ENCODE data around the gene ACTMAP. TPM values are rescaled to one million over a fixed set of nuclear protein-coding genes. Genes with fewer than 3 reads are reported as not detected.

ACTMAP gene, protein sequence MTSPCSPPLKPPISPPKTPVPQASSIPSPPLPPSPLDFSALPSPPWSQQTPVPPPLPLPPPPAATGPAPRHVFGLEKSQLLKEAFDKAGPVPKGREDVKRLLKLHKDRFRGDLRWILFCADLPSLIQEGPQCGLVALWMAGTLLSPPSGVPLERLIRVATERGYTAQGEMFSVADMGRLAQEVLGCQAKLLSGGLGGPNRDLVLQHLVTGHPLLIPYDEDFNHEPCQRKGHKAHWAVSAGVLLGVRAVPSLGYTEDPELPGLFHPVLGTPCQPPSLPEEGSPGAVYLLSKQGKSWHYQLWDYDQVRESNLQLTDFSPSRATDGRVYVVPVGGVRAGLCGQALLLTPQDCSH
- 0.34 and 0.43 TPM in 2 replicates for total RNA-seq

DNA sequence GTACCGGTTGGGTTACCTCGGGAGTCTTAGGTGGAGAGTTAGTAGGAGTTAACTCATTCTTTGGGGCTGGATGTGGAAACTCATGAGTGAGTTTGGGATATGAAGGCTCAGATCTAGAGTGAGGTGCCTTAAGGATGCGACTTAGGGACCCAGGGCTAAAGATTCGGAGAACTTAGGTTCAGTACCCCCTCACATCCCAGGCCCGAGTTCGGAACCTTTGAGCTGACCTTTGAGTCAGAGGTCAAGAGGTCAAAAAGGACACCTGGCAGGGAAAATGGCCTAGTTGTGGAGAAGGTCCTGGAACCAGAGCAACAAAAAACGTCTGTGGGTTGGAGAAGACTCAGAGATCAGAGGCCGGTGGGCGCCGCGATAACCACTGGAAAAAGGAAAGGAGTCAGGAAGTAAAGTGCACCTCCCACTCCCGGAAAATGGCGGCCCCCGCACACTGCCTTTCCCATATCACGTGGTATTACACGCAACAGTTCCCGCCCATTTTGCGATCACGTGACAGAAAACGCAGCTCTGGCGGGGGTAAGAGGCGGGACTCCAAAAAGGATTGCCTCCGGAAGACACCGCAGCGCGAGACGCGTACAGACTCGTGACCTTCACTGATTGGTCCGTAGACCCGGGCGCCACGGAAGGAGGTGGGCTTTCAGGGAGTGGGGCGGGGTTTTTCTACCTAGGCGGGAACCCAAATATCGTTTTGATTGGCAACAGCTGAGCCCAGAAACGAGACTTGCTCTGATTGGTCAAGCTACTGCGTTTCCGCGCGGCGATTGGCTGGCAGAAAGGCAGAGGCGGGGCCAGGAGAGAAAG lies at the start of gene ACTMAP:
ACTMAP (minus strand) TSS at position 420 of the 816 bp plus-strand sequence. CDS start 674 bp downstream, outside the sequence.

DNA sequence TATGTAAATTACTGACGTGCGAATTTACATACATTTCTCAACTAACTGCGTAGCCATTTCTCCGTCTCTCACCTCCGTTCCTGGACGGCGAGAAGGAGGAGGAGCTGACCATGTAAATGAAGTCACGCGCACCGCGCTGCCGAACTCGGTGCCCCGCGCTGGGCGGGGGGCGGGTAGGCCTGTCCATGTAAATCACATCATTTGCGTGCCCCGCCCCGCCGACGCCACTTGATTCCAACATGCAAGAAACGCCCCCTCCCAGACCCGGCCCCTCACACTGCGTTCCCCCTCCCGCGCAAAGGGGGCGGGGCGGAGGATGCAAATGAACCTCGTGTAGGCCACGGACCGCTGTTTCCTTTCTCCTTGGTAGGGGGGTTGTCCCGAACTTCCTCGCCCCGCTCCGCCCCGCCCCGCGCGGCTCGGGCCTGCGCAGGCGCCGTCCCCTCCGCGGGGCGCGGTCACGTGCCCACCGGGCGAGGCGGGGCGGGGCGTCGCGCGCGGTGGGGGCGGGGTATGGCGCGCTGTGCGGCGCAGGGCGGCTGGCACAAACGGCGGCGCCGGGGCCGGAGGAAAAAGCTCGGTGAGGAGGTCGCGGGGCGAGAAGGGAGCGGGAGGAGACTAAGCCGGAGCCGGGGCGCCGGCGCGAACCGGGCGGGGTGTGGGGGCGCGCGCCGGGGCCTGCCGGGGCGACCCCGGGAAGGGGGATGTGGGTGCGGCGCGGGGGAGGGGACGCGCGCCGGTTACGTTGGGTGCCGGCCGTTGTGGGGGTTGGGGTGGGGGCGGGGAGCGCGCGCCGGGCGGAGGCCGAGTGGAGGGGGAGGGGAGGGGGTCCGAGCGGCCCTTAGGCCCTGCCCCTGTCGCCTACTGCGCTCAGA lies 48.6 kb upstream of the ACTMAP start, which contains the start of gene EGLN2:
EGLN2 (plus strand) TSS at position 509 of the 875 bp plus-strand sequence. CDS start 1,382 bp downstream, outside the sequence.

DNA sequence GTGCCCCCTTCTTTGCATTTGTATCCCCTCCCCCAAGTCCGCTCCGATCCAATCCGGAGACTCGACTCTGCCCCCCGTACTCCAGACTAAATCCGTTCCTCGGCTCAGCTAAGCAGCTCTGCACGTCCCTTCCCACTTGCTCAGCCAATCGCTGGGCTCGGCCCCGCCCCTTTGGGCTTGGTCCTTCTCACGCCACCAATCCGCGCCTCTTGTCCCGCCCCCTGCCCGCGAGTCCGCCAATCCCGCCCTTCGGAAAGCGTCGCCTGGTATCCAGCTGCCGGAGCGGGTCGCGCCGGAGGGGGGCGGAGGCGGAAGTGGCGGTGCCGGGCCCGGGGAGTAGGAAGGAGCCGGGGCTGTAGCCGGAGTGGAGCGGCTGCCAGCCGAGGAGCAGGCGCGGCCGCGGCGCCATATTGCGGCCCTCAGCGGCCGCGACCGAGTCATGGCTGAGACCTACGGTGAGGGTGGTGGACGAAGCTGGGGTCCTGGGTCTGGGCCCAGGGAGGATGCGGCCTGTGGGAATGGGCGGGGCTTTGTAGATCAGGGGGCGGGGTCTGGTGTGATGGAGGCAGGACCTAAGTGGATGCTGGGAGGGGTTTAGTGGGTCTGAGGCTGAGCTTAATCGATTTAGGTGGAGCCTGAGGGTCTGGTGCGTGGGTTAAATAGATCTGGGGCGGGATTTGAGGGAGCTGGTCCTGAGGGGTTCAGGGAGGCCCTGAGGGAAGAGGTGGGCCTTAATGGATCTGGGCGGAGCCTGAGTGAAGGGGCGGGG lies 27.8 kb upstream of the ACTMAP start, which contains the start of gene RAB4B:
RAB4B (plus strand) TSS at position 311 of the 769 bp plus-strand sequence; CDS start at position 440, 129 bp downstream.

DNA sequence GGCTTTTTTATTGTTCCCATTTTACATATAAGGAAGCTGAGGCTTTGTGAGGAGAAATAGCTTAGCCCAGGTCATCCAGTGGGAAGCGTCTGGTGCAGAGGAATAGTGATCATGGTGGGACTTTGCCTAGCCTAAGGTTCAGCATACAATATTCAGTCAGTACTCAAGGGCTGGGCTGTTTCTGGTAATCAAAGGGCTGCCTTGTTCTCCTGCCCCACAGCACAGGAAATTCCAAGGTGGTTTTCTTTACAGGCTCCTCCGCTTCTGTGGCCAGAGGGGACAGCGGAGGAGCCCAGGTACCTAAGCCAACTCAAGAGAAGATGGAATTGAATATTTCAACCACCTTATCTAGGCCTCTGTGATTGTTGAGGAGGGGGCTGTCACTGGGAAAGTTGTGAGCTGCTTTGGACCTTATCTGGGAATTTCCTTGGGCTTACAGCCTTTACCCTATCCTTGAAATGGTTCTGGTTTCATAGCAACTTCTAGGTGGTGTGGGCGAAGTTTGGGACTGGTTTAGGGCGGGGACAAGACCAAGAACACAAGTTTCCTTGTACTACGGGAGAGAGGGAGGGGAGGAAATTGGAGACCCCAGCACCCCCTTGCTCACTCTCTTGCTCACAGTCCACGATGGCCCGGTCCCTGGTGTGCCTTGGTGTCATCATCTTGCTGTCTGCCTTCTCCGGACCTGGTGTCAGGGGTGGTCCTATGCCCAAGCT lies 24.8 kb upstream of the ACTMAP start, which contains the start of gene MIA:
MIA (plus strand) TSS at position 606 of the 716 bp plus-strand sequence; CDS start at position 628, 22 bp downstream.

DNA sequence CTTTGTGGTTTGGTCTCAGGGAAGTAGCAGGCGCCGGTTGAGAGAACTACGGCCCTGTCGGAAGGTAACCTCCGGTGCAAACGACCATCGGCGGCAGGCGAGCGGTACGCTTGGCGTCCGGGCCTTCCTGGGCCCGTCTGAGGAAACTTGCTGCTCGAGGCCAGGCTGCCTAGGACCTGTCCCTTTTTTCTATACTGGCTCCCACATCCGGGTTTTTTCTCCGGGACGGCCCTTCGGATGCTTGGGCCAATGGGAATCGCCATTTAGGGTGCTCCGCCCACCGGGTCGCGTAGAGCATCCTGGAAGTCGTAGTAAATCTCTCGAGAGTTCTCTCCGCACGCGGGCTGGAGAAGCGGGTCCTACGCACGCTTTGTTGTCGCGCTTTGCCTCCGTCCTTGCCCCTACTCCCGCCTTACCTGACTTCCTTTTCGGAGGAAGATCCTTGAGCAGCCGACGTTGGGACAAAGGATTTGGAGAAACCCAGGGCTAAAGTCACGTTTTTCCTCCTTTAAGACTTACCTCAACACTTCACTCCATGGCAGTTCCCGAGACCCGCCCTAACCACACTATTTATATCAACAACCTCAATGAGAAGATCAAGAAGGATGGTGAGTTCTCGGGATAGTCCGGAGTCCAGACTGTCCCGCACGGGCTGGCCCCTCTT lies 729 bp upstream of the ACTMAP start, which contains the start of gene SNRPA:
SNRPA (plus strand) TSS at position 330 of the 664 bp plus-strand sequence; CDS start at position 536, 206 bp downstream.

DNA sequence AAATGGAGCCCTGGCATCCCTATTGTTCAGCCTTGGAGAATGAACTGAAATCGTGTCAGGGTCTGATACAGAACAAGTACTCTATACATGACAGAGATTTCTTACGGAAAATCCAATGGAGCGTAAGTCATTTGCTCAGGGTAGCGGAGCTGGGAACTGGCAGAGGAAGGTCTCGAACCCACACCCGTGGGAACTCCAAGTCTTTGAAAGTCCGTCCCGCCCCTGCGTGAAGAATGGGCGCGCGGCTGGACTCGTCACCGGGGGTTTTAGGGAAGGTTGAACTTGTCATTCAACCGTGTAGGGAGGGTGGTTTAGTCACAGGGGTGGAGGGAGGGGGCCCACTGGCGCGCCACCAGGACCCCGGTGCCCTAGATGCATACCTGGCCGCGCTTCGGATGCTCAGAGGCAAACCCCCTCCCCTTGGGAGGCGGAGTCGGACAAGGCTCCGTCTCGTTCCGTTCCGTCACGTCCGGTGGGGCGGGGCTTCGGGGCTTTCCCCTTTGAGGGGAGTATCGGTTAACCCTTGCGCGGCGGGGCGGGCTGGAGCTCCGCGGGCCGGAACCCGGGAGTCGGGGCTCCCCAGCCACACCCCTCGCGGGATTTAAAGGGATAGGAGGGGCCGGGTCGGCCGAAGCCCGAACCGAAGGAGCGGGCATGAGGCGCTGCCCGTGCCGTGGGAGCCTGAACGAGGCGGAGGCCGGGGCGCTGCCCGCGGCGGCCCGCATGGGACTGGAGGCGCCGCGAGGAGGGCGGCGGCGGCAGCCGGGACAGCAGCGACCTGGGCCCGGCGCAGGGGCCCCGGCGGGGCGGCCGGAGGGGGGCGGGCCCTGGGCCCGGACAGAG lies 33.6 kb downstream of the ACTMAP start, which contains the start of the genes COQ8B and ITPKC:
COQ8B (minus strand) TSS at position 405 of the 843 bp plus-strand sequence. CDS start 2,254 bp downstream, outside the sequence.
ITPKC (plus strand) TSS at position 631 of the 843 bp plus-strand sequence; CDS start at position 655, 24 bp downstream.

Other genes starting within 250 kb of the ACTMAP start
- gene SHKBP1, start 173.6 kb downstream of the ACTMAP start, total RNA-seq: 20.6 and 24.3 TPM in 2 replicates
- gene LTBP4, start 149.1 kb downstream of the ACTMAP start, total RNA-seq: 19.9 and 21.7 TPM in 2 replicates
- 7.5 and 10.4 TPM in 2 replicates for gene NUMBL, start 59.8 kb downstream of the ACTMAP start, total RNA-seq
- gene COQ8B, start 33.6 kb downstream of the ACTMAP start, total RNA-seq: 16.7 and 20.5 TPM in 2 replicates
- gene ITPKC, start 33.4 kb downstream of the ACTMAP start, total RNA-seq: 16.7 and 21.3 TPM in 2 replicates
- gene SNRPA, start 726 bp upstream of the ACTMAP start, total RNA-seq: 25.8 and 31.5 TPM in 2 replicates
- gene MIA, start 25.0 kb upstream of the ACTMAP start, total RNA-seq: not detected in 2 replicates
- gene RAB4B, start 27.8 kb upstream of the ACTMAP start, total RNA-seq: 9.5 and 12.8 TPM in 2 replicates
- 119 and 126 TPM in 2 replicates for gene EGLN2, start 48.7 kb upstream of the ACTMAP start, total RNA-seq
- gene CYP2A6, start 100.0 kb upstream of the ACTMAP start, total RNA-seq: not detected in 2 replicates
- gene CYP2A7, start 131.8 kb upstream of the ACTMAP start, total RNA-seq: not detected in 2 replicates
- not detected in 2 replicates for gene CYP2B6, start 240.8 kb upstream of the ACTMAP start, total RNA-seq